PFSK-1 (cell line): ENCODE measurements around the gene ACAA1.

Experiments
- FOXP2 ChIP-seq: optimal IDR thresholded peaks from 2 replicates; pipeline ENCODE3; 2011; ENCODE audit warnings: borderline replicate concordance, control low read depth, inconsistent platforms; ENCODE audit not compliant: insufficient read depth; ENCODE audit errors: extremely low read length, extremely low read depth
- POLR2AphosphoS5 ChIP-seq: IDR thresholded peaks from 2 replicates; pipeline ENCODE4 v1.6.1; 2012; ENCODE audit warnings: low read depth, mild to moderate bottlenecking, control low read depth, low read length, moderate library complexity
- SIN3A ChIP-seq: IDR thresholded peaks from 2 replicates; pipeline ENCODE4 v1.6.1; 2012; ENCODE audit warnings: mild to moderate bottlenecking, low read length, moderate library complexity, borderline replicate concordance; ENCODE audit not compliant: insufficient read depth
- TAF1 ChIP-seq: IDR thresholded peaks from 2 replicates; pipeline ENCODE4 v1.6.1; 2012; ENCODE audit warnings: low read length, control low read depth, borderline replicate concordance; ENCODE audit not compliant: insufficient read depth
- TF ChIP-seq, protein P1 (sequence below), 2 experiments: IDR thresholded peaks; 2 replicates each; pipeline versions ENCODE4 v1.6.1 to v1.8.0; 2011 to 2012; ENCODE audit warnings: low read depth in 2 of 2, low read length in 2 of 2, control low read depth in 1 of 2, inconsistent platforms in 1 of 2, mild to moderate bottlenecking in 1 of 2, moderate library complexity in 1 of 2; ENCODE audit not compliant: insufficient read depth in 1 of 2

Gene ACAA1

DNA sequence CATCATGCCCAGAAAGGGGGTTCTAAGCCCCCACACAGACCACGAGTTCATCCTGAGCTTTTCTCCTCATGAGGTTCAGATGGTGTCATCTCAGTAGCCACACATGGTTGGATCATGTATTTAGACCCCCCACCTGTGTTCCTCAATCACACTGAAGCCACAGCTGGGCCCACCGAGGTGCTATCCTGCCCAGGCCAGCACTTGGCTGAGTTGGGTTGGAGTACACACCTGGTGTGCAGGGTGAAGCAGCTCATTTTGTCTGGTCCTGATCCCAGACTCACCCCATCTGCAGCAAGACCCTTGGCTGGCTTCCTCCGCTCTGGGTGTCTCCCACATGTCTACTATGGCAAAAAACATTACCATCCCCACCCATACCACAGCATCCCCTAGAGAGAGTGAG, 41.9 kb downstream of the ACAA1 start:
- no peak for TF ChIP-seq POLR2AphosphoS5
- TF ChIP-seq TAF1, result no peak
- TF ChIP-seq, protein P1, sequence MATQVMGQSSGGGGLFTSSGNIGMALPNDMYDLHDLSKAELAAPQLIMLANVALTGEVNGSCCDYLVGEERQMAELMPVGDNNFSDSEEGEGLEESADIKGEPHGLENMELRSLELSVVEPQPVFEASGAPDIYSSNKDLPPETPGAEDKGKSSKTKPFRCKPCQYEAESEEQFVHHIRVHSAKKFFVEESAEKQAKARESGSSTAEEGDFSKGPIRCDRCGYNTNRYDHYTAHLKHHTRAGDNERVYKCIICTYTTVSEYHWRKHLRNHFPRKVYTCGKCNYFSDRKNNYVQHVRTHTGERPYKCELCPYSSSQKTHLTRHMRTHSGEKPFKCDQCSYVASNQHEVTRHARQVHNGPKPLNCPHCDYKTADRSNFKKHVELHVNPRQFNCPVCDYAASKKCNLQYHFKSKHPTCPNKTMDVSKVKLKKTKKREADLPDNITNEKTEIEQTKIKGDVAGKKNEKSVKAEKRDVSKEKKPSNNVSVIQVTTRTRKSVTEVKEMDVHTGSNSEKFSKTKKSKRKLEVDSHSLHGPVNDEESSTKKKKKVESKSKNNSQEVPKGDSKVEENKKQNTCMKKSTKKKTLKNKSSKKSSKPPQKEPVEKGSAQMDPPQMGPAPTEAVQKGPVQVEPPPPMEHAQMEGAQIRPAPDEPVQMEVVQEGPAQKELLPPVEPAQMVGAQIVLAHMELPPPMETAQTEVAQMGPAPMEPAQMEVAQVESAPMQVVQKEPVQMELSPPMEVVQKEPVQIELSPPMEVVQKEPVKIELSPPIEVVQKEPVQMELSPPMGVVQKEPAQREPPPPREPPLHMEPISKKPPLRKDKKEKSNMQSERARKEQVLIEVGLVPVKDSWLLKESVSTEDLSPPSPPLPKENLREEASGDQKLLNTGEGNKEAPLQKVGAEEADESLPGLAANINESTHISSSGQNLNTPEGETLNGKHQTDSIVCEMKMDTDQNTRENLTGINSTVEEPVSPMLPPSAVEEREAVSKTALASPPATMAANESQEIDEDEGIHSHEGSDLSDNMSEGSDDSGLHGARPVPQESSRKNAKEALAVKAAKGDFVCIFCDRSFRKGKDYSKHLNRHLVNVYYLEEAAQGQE (IDR thresholded peaks at IDR 0.05; ENCODE audit: insufficient read depth in 1 of 2, low read depth in 2 of 2, low read length in 2 of 2), result no peak
- no peak for TF ChIP-seq FOXP2
- TF ChIP-seq SIN3A, result no peak

GRCh38 chr3:38090453-38090852, 46.5 kb downstream of the ACAA1 start:
- no peak for TF ChIP-seq SIN3A
- TF ChIP-seq, protein P1 (IDR thresholded peaks at IDR 0.05; ENCODE audit: insufficient read depth in 1 of 2, low read depth in 2 of 2, low read length in 2 of 2), result no peak
- no peak for TF ChIP-seq TAF1
- no peak for TF ChIP-seq FOXP2

DNA sequence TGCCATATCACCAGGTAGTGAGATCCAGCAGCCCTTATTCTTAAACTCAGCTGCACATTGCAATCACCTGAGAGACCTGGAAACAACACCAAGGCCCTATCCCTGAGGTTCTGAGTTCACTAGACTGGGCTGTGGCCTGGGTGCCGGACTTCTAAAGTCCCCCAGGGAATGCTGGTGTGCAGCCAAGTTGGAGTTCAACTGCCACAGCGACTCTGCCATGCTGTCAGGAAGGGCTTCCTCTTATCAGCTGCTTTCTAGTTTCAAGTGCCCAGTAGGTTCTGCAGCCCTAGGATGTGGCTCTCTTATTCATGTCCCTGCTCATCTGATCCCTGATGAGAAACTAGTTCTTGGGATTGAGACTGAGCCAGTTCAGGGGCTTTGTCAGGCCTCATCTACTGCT, 47.8 kb downstream of the ACAA1 start:
- TF ChIP-seq TAF1, result no peak
- TF ChIP-seq POLR2AphosphoS5, result no peak
- TF ChIP-seq FOXP2, result no peak
- TF ChIP-seq SIN3A, result no peak
- TF ChIP-seq, protein P1 (IDR thresholded peaks at IDR 0.05; ENCODE audit: insufficient read depth in 1 of 2, low read depth in 2 of 2, low read length in 2 of 2), result no peak

DNA sequence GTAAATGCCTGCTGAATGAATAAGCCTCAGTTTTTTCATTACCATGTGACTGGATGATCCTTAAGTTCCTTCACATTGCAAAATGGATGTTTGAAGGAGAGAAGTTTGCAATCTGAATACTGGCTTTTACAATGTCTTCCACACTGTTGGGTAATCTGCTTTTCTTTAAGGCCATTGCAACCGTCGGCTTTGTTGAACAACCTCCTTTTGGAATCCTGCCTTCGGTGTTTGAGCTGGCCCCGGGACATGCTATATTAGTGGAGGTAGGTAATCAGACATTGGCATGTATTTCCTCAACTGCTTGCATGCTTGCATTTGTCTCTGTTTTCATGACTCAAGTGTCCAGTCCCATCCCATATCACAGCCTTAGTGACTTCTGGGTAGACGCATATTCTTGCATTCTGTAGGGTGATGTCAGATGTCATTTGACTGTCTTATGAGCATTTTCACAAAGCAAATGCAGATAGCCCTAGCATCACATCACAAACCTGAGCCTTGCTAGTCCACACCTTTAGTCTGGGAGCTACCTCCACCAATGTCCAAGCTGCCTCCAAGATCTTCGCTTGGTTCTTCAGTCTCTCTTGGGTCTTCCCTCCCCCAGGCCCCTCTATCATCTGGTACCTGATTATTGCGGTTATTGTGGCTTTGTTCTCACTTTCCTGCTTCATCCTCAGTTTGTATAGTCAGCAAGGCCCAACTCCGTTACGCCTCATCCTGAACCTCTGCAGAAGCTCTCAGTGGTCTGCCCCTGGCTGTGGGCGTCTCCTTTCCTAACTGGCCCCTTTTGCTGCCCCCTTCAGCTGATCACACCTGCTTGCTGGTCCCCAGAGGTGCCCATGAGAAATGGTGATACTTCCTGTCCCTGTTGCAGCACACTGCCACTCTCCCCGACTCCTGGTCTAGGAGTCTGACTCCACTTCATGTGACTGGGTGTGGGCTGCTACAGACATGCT, 48.5 kb downstream of the ACAA1 start:
- TF ChIP-seq POLR2AphosphoS5, result no peak
- no peak for TF ChIP-seq TAF1
- TF ChIP-seq SIN3A, result no peak
- TF ChIP-seq FOXP2, result no peak
- TF ChIP-seq, protein P1 (IDR thresholded peaks at IDR 0.05; ENCODE audit: insufficient read depth in 1 of 2, low read depth in 2 of 2, low read length in 2 of 2), result no peak
